ENCODE measurements around the gene IL4R.

- TF ChIP-seq, protein P1, sequence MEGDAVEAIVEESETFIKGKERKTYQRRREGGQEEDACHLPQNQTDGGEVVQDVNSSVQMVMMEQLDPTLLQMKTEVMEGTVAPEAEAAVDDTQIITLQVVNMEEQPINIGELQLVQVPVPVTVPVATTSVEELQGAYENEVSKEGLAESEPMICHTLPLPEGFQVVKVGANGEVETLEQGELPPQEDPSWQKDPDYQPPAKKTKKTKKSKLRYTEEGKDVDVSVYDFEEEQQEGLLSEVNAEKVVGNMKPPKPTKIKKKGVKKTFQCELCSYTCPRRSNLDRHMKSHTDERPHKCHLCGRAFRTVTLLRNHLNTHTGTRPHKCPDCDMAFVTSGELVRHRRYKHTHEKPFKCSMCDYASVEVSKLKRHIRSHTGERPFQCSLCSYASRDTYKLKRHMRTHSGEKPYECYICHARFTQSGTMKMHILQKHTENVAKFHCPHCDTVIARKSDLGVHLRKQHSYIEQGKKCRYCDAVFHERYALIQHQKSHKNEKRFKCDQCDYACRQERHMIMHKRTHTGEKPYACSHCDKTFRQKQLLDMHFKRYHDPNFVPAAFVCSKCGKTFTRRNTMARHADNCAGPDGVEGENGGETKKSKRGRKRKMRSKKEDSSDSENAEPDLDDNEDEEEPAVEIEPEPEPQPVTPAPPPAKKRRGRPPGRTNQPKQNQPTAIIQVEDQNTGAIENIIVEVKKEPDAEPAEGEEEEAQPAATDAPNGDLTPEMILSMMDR (IDR thresholded peaks at IDR 0.05), result no peak
- no peak for TF ChIP-seq EZH2phosphoT487 (IDR thresholded peaks at IDR 0.05)
- no peak for TF ChIP-seq EZH2 (IDR thresholded peaks at IDR 0.05)
Observed at GRCh38 chr16:27305839-27306442, 7.8 kb upstream of the IL4R start.
